DOHH2 (cell line): ENCODE results near the gene LAMB3.

Experiments
- H3F3A ChIP-seq: fragments of 200-600 bp; sonication (generic), shearing (Covaris generic); 2 replicates; pipeline ENCODE4 v1.6.0; 2016; ENCODE audit warnings: antibody characterized with exemption, mild to moderate bottlenecking; ENCODE audit not compliant: control insufficient read depth, insufficient read depth
- H3K27ac ChIP-seq: fragments of 200-600 bp; sonication (generic); 2 replicates; pipeline ENCODE4 v1.5.1; 2014; ENCODE audit warnings: low read depth, mild to moderate bottlenecking, low read length, moderate library complexity
- H3K27me3 ChIP-seq: fragments of 200-600 bp; sonication (generic); 2 replicates; pipeline ENCODE4 v1.6.1; 2014; ENCODE audit warnings: mild to moderate bottlenecking, low read length, mixed read lengths; ENCODE audit not compliant: control insufficient read depth
- H3K36me3 ChIP-seq: fragments of 200-600 bp; sonication (generic); 2 replicates; pipeline ENCODE4 v1.6.1; 2014; ENCODE audit warnings: mild to moderate bottlenecking, low read length, moderate library complexity, mixed read lengths; ENCODE audit not compliant: control insufficient read depth
- H3K4me1 ChIP-seq: fragments of 200-600 bp; sonication (generic); 2 replicates; pipeline ENCODE4 v1.6.1; 2014; ENCODE audit warnings: mild to moderate bottlenecking, low read length, mixed read lengths; ENCODE audit not compliant: control insufficient read depth
- H3K4me2 ChIP-seq: fragments of 200-600 bp; sonication (generic); 2 replicates; pipeline ENCODE4 v1.6.0; 2014; ENCODE audit warnings: mild to moderate bottlenecking, low read length, moderate library complexity
- H3K4me3 ChIP-seq: fragments of 200-600 bp; sonication (generic); 2 replicates; pipeline ENCODE4 v1.5.1; 2014; ENCODE audit warnings: mild to moderate bottlenecking, low read length, mixed read lengths
- H3K79me2 ChIP-seq: fragments of 200-600 bp; sonication (generic); 2 replicates; pipeline ENCODE4 v1.6.1; 2014; ENCODE audit warnings: mild to moderate bottlenecking, low read length, mixed read lengths; ENCODE audit not compliant: control insufficient read depth
- H3K9me2 ChIP-seq: fragments of 200-600 bp; sonication (generic); replicated peaks from 2 replicates; pipeline ENCODE4 v1.6.1; 2014; ENCODE audit warnings: mild to moderate bottlenecking, low read length, mixed read lengths; ENCODE audit not compliant: control insufficient read depth
- H3K9me3 ChIP-seq: fragments of 200-600 bp; sonication (generic); 2 replicates; pipeline ENCODE4 v1.6.1; 2014; ENCODE audit warnings: antibody characterized with exemption, low read length, mixed read lengths; ENCODE audit not compliant: control insufficient read depth, insufficient read depth
- H4K20me1 ChIP-seq: fragments of 200-600 bp; sonication (generic); 2 replicates; pipeline ENCODE4 v1.6.0; 2014; ENCODE audit warnings: low read depth, mild to moderate bottlenecking, antibody characterized with exemption, low read length, moderate library complexity; ENCODE audit not compliant: control insufficient read depth, insufficient read depth
- EZH2phosphoT487 ChIP-seq: fragments of 200-600 bp; sonication (generic); IDR thresholded peaks from 2 replicates; pipeline ENCODE4 v1.6.1; 2017; ENCODE audit warnings: borderline replicate concordance, mild to moderate bottlenecking, antibody characterized with exemption, low read length, moderate library complexity, mixed read lengths
- TF ChIP-seq, protein P1 (sequence below): fragments of 200-600 bp; sonication (generic); IDR thresholded peaks from one replicate; pipeline ENCODE4 v1.5.1; 2014; ENCODE audit warnings: antibody characterized with exemption, mild to moderate bottlenecking, low read depth, low read length; ENCODE audit not compliant: poor library complexity, severe bottlenecking

Gene LAMB3

GRCh38 chr1:209652873-209653401, 712 bp upstream of the LAMB3 start:
- Histone ChIP-seq H3K9me2 (no peaks in the 10 kb centered on the region), H3K27ac (no peak overlapping the region), H3K9me3 (no peaks in the 10 kb centered on the region), H3K27me3 (no peaks in the 10 kb centered on the region), H3F3A (no peaks in the 10 kb centered on the region), H3K36me3 (no peaks in the 10 kb centered on the region), H4K20me1 (no peaks in the 10 kb centered on the region), H3K79me2 (no peaks in the 10 kb centered on the region), H3K4me3 (no peak overlapping the region), H3K4me1 (no peaks in the 10 kb centered on the region), H3K4me2 (no peak overlapping the region)
- TF ChIP-seq, protein P1, sequence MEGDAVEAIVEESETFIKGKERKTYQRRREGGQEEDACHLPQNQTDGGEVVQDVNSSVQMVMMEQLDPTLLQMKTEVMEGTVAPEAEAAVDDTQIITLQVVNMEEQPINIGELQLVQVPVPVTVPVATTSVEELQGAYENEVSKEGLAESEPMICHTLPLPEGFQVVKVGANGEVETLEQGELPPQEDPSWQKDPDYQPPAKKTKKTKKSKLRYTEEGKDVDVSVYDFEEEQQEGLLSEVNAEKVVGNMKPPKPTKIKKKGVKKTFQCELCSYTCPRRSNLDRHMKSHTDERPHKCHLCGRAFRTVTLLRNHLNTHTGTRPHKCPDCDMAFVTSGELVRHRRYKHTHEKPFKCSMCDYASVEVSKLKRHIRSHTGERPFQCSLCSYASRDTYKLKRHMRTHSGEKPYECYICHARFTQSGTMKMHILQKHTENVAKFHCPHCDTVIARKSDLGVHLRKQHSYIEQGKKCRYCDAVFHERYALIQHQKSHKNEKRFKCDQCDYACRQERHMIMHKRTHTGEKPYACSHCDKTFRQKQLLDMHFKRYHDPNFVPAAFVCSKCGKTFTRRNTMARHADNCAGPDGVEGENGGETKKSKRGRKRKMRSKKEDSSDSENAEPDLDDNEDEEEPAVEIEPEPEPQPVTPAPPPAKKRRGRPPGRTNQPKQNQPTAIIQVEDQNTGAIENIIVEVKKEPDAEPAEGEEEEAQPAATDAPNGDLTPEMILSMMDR = no peak
- no peak for TF ChIP-seq EZH2phosphoT487

DNA sequence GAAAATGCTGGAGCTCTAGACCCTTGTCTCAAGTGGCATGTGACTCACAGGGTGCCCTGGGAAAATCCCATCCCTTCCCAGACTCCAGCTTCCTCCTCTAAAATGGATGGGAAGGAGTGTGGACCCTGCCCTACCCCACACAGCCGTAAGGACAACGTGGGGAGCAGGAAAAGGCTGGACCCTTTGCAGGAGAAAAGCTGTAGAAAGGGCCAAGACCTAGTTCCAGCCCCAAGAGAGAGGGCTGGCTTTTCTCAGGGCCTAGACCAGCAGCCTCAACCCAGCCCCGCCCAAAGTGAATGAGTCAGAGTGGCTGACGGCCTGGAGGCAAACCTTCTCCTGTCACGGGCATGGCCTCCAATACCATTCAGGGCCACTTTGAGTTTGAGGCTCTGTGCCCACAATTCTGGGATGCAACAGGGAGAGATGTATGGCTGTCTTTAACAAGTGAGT, 1.1 kb downstream of the LAMB3 start:
- H3K4me2 ChIP-seq = no peak overlapping the region
- no peak overlapping the region for H3K27ac ChIP-seq
- H4K20me1 ChIP-seq = no peaks in the 10 kb centered on the region
- TF ChIP-seq, protein P1 = no peak
- TF ChIP-seq EZH2phosphoT487 = no peak
- H3K4me3 ChIP-seq = no peak overlapping the region
- no peaks in the 10 kb centered on the region for H3K27me3 ChIP-seq
- no peaks in the 10 kb centered on the region for H3K36me3 ChIP-seq
- no peaks in the 10 kb centered on the region for H3K4me1 ChIP-seq
- H3F3A ChIP-seq = no peaks in the 10 kb centered on the region
- no peaks in the 10 kb centered on the region for H3K79me2 ChIP-seq
- H3K9me2 ChIP-seq = no peaks in the 10 kb centered on the region
- no peaks in the 10 kb centered on the region for H3K9me3 ChIP-seq

DNA sequence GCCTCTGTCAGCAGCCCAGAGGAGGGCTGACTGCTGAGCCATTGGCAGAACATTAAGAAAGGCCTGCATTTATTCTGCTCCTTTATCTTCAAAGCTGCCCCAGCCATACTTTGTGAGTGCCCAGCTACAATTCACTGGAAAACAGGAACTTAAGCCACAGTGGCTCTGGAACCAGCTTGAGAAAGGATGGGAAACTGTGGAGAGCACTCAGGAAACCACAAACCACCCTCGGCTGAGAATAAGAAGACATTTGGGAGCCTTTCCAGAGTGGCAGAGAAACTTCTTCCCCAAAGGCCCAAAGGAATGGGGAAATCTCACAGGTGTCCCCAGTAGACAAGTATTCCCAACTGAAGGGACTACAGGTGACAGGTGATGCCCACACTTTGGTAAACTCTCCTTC, 1.8 kb downstream of the LAMB3 start:
- no peaks in the 10 kb centered on the region for H3K9me3 ChIP-seq
- H3K4me3 ChIP-seq = no peak overlapping the region
- H3K9me2 ChIP-seq = no peaks in the 10 kb centered on the region
- no peaks in the 10 kb centered on the region for H3K4me1 ChIP-seq
- H3K4me2 ChIP-seq = no peak overlapping the region
- no peak overlapping the region for H3K27ac ChIP-seq
- no peaks in the 10 kb centered on the region for H4K20me1 ChIP-seq
- no peaks in the 10 kb centered on the region for H3F3A ChIP-seq
- TF ChIP-seq, protein P1 = no peak
- TF ChIP-seq EZH2phosphoT487 = no peak
- no peaks in the 10 kb centered on the region for H3K27me3 ChIP-seq
- H3K79me2 ChIP-seq = no peaks in the 10 kb centered on the region
- H3K36me3 ChIP-seq = no peaks in the 10 kb centered on the region
